ENCODE results near the gene LRMDA. TPM values are rescaled to one million over a fixed set of nuclear protein-coding genes. Genes with fewer than 3 reads are reported as not detected.

LRMDA gene
- polyA plus RNA-seq, 3 donors: 39.8 to 59.6 (median 56.4) TPM

DNA sequence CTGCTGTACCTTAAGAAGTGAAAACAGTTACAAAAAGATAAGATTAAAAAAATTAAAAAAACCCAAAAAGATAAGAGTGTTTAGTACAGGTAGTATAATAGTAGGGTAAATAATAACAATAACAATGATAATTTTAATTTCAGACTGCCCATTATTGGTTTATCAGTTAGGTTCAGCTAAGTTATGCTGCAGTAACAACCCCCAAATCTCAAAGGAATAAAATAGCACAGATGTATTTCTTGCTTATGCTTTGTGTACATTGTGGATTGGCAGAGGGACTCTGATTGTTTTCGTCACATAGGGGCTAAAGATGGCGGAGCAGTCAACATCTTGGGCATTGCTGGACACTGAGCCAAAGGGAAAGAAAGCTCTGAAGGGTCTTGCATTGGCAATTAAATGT, 264.6 kb downstream of the LRMDA start:
- no peak overlapping the region for H3K27ac ChIP-seq (ENCODE audit: low read depth in 1 of 2, low read length in 2 of 2)
- intact Hi-C loops (cut with micrococcal nuclease): no loop called here
- H3K4me1 ChIP-seq (ENCODE audit: control insufficient read depth in 1 of 2, insufficient read depth in 2 of 2, low read length in 2 of 2): peaks cover 10 to 14% of the 10 kb centered on the region in 2 donors
- Mint-ChIP-seq H3K27ac (peak overlapping the region in 1 of 7 donors; percentile 62), H3K27me3 (ENCODE audit: low read depth in 3 of 3) (peaks cover 0 to 2% (median 0%) of the 10 kb centered on the region in 3 donors), H3K4me1 (peaks cover 18% of the 10 kb centered on the region), H3K4me3 (no peak overlapping the region), H3K9me3 (peaks cover 0 to 3% (median 0%) of the 10 kb centered on the region in 7 donors), H3K36me3 (peaks cover 0 to 12% of the 10 kb centered on the region in 2 donors)
- no peak overlapping the region for H3K4me2 ChIP-seq (replicated peaks; ENCODE audit: extremely low read depth, low read length, poor library complexity, severe bottlenecking)
- H4K20me1 ChIP-seq (ENCODE audit: insufficient read depth, low read length): peaks cover 5% of the 10 kb centered on the region
- H3K4me3 ChIP-seq (replicated peaks in 1 of 3; ENCODE audit: low read depth in 2 of 3, low read length in 3 of 3): no peak overlapping the region
- WGBS (ENCODE audit: insufficient coverage): 100% methylated on average over 1 of the region's 2 CpGs
- no peak overlapping the region for H3K9ac ChIP-seq (ENCODE audit: insufficient read depth, low read length, poor library complexity, severe bottlenecking)
- H3K9me3 ChIP-seq (replicated peaks in 1 of 2; ENCODE audit: control insufficient read depth in 1 of 2, insufficient read depth in 1 of 2, low read length in 2 of 2): no peaks in the 10 kb centered on the region
- H2AFZ ChIP-seq (ENCODE audit: insufficient read depth, low read depth, low read length, poor library complexity, severe bottlenecking): no peak overlapping the region
- no peaks in the 10 kb centered on the region for H3K27me3 ChIP-seq (ENCODE audit: control insufficient read depth in 2 of 2, insufficient read depth in 2 of 2, low read length in 2 of 2)
- no peak for DNase-seq
- H3K79me2 ChIP-seq (ENCODE audit: insufficient read depth, low read length): peaks cover 20% of the 10 kb centered on the region
- TF ChIP-seq, protein P1, sequence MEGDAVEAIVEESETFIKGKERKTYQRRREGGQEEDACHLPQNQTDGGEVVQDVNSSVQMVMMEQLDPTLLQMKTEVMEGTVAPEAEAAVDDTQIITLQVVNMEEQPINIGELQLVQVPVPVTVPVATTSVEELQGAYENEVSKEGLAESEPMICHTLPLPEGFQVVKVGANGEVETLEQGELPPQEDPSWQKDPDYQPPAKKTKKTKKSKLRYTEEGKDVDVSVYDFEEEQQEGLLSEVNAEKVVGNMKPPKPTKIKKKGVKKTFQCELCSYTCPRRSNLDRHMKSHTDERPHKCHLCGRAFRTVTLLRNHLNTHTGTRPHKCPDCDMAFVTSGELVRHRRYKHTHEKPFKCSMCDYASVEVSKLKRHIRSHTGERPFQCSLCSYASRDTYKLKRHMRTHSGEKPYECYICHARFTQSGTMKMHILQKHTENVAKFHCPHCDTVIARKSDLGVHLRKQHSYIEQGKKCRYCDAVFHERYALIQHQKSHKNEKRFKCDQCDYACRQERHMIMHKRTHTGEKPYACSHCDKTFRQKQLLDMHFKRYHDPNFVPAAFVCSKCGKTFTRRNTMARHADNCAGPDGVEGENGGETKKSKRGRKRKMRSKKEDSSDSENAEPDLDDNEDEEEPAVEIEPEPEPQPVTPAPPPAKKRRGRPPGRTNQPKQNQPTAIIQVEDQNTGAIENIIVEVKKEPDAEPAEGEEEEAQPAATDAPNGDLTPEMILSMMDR (IDR thresholded peaks at IDR 0.05): no peak
- H3K36me3 ChIP-seq (replicated peaks in 1 of 2; ENCODE audit: control insufficient read depth in 1 of 2, insufficient read depth in 2 of 2, low read length in 2 of 2): no peaks in the 10 kb centered on the region

DNA sequence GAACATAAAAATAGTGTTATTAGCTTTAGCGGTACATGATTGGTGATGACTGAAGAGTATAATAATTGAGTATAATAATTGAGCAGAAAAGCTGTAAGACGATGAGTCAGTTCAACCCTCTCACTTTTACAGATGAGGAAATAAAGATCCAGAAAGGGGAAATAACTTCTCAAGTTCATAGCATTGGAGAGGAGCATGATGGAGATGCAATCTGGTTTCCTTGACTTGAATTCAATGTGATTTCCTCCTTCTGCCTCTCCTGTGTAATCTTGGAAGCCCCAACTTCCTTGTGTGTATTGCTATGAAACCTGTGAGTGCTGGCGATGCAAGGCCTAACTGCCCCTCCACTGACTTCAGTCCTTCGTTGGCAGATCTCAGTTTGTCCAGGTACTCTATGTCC, 265.1 kb downstream of the LRMDA start:
- Histone ChIP-seq H3K79me2 (ENCODE audit: insufficient read depth, low read length) (peaks cover 20% of the 10 kb centered on the region), H3K4me1 (ENCODE audit: control insufficient read depth in 1 of 2, insufficient read depth in 2 of 2, low read length in 2 of 2) (peaks cover 10 to 14% of the 10 kb centered on the region in 2 donors), H3K27ac (ENCODE audit: low read depth in 1 of 2, low read length in 2 of 2) (peak overlapping the region in 1 of 2 donors; percentile 52), H3K4me2 (replicated peaks; ENCODE audit: extremely low read depth, low read length, poor library complexity, severe bottlenecking) (no peak overlapping the region), H3K27me3 (ENCODE audit: control insufficient read depth in 2 of 2, insufficient read depth in 2 of 2, low read length in 2 of 2) (no peaks in the 10 kb centered on the region), H3K4me3 (replicated peaks in 1 of 3; ENCODE audit: low read depth in 2 of 3, low read length in 3 of 3) (no peak overlapping the region), H3K9me3 (replicated peaks in 1 of 2; ENCODE audit: control insufficient read depth in 1 of 2, insufficient read depth in 1 of 2, low read length in 2 of 2) (no peaks in the 10 kb centered on the region), H3K36me3 (replicated peaks in 1 of 2; ENCODE audit: control insufficient read depth in 1 of 2, insufficient read depth in 2 of 2, low read length in 2 of 2) (no peaks in the 10 kb centered on the region), H3K9ac (ENCODE audit: insufficient read depth, low read length, poor library complexity, severe bottlenecking) (no peak overlapping the region), H4K20me1 (ENCODE audit: insufficient read depth, low read length) (peaks cover 5% of the 10 kb centered on the region), H2AFZ (ENCODE audit: insufficient read depth, low read depth, low read length, poor library complexity, severe bottlenecking) (no peak overlapping the region)
- intact Hi-C loops (cut with micrococcal nuclease): no loop called here
- H3K27me3 Mint-ChIP-seq (ENCODE audit: low read depth in 3 of 3): peaks cover 0 to 2% (median 0%) of the 10 kb centered on the region in 3 donors
- WGBS (ENCODE audit: insufficient coverage): 51% methylated on average over 2 of the region's 4 CpGs
- TF ChIP-seq, protein P1 (IDR thresholded peaks at IDR 0.05): no peak
- DNase-seq: peak; percentile 64 to 95 (median 75)
- peak overlapping the region; percentile 17 to 79 (median 55) for H3K27ac Mint-ChIP-seq
- peaks cover 0 to 3% (median 0%) of the 10 kb centered on the region in 7 donors for H3K9me3 Mint-ChIP-seq
- peaks cover 0 to 12% of the 10 kb centered on the region in 2 donors for H3K36me3 Mint-ChIP-seq
- no peak overlapping the region for H3K4me3 Mint-ChIP-seq
- H3K4me1 Mint-ChIP-seq: peaks cover 18% of the 10 kb centered on the region

Measured in CD14-positive monocyte (primary cell).